ENCODE results near the gene ASF1B.

ASF1B gene

GRCh38 chr19:14106840-14107239 lies 29.5 kb downstream of the ASF1B start:
- DNase-seq = no peak

- DNase-seq = no peak
These were observed 30.7 kb downstream of the ASF1B start for GRCh38 chr19:14105680-14106079.

GRCh38 chr19:14103310-14103709 lies 33.1 kb downstream of the ASF1B start:
- DNase-seq = no peak

GRCh38 chr19:14102756-14103155 lies 33.6 kb downstream of the ASF1B start:
- no peak for DNase-seq

GRCh38 chr19:14102102-14102696 lies 34.2 kb downstream of the ASF1B start:
- no peak for DNase-seq

GRCh38 chr19:14101003-14101545 lies 35.3 kb downstream of the ASF1B start:
- no peak for DNase-seq

- no peak for DNase-seq
These were observed 38.7 kb downstream of the ASF1B start for GRCh38 chr19:14097532-14098151.

- no peak for DNase-seq
These were observed 40.0 kb downstream of the ASF1B start for GRCh38 chr19:14096272-14096992.

- no peak for DNase-seq
These were observed 41.5 kb downstream of the ASF1B start for GRCh38 chr19:14094854-14095253.

GRCh38 chr19:14093117-14093823 lies 43.1 kb downstream of the ASF1B start:
- no peak for DNase-seq

GRCh38 chr19:14091813-14092462 lies 44.5 kb downstream of the ASF1B start:
- DNase-seq = peak in 1 of 2 donors; percentile 30

GRCh38 chr19:14091081-14091812 lies 45.1 kb downstream of the ASF1B start:
- peak; percentile 65 to 70 for DNase-seq

GRCh38 chr19:14090509-14091080 lies 45.8 kb downstream of the ASF1B start, which contains the start of gene SAMD1:
SAMD1 (minus strand) TSS chr19:14090751.
- peak; percentile 88 to 91 for DNase-seq

GRCh38 chr19:14089662-14090508 lies 46.5 kb downstream of the ASF1B start:
- DNase-seq = peak; percentile 29 to 53

- peak in 1 of 2 donors; percentile 31 for DNase-seq
These were observed 47.1 kb downstream of the ASF1B start for GRCh38 chr19:14089412-14089661.

- no peak for DNase-seq
These were observed 47.6 kb downstream of the ASF1B start for GRCh38 chr19:14088634-14089411.

GRCh38 chr19:14086098-14086497 lies 50.3 kb downstream of the ASF1B start:
- no peak for DNase-seq

- no peak for DNase-seq
These were observed 50.9 kb downstream of the ASF1B start, which contains the start of gene C19orf67 for GRCh38 chr19:14085309-14085995. C19orf67 (minus strand) TSS chr19:14085783; CDS start chr19:14085627, 156 bp downstream.

- no peak for DNase-seq
These were observed 53.8 kb downstream of the ASF1B start for GRCh38 chr19:14082675-14082960.
